ENCODE measurements around the gene RNASE9. TPM values are rescaled to one million over a fixed set of nuclear protein-coding genes. Genes with fewer than 3 reads are reported as not detected.
"Not testable (repeated sequence)": the region's sequence is repeated elsewhere in the genome, so short reads cannot be mapped to it uniquely, and the experiment has no call there.

The RNASE9 gene
- total and polyA plus RNA-seq, 2 donors (not counting 1 experiment from before 2014, with no cell fraction given): not detected

DNA sequence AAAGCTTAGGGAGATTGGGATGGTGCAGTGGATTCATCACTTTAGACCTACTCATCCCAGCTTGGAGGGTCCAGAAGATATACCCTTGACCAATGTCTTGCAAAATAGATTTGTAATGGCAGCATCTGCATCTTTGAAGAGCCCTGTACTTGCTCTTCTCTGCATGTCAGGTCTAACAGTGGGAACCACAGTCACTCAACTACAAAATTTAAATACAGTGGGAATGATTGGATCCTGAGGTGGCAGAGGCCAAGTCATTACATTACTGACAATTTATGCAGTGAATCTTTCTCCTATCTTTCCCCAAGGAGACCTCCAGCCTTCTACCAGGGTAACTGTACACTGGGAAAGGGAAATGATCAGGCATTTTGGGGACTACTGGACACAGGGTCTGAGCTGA, 8.2 kb upstream of the RNASE9 start:
- no peak overlapping the region for H2AFZ ChIP-seq (ENCODE audit: low read length)
- no peaks in the 10 kb centered on the region for H3K9me3 ChIP-seq (ENCODE audit: control insufficient read depth, insufficient read depth, low read depth, low read length)
- H3K27ac ChIP-seq (ENCODE audit: insufficient read depth, low read length): no peak overlapping the region
- H3K4me3 ChIP-seq (replicated peaks in 1 of 4; ENCODE audit: control extremely low read depth in 1 of 4, insufficient read depth in 1 of 4, low read depth in 3 of 4, low read length in 4 of 4): no peak overlapping the region
- TF ChIP-seq, protein P1, sequence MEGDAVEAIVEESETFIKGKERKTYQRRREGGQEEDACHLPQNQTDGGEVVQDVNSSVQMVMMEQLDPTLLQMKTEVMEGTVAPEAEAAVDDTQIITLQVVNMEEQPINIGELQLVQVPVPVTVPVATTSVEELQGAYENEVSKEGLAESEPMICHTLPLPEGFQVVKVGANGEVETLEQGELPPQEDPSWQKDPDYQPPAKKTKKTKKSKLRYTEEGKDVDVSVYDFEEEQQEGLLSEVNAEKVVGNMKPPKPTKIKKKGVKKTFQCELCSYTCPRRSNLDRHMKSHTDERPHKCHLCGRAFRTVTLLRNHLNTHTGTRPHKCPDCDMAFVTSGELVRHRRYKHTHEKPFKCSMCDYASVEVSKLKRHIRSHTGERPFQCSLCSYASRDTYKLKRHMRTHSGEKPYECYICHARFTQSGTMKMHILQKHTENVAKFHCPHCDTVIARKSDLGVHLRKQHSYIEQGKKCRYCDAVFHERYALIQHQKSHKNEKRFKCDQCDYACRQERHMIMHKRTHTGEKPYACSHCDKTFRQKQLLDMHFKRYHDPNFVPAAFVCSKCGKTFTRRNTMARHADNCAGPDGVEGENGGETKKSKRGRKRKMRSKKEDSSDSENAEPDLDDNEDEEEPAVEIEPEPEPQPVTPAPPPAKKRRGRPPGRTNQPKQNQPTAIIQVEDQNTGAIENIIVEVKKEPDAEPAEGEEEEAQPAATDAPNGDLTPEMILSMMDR (conservative IDR thresholded peaks at IDR 0.05 in 1 of 2, IDR thresholded peaks at IDR 0.05 in 1 of 2; ENCODE audit: low read depth in 1 of 2, low read length in 2 of 2): no peak
- no peak for TF ChIP-seq EZH2 (IDR thresholded peaks at IDR 0.05; ENCODE audit: low read length, missing control alignments)
- H3K27me3 ChIP-seq (ENCODE audit: control insufficient read depth, insufficient read depth, low read length): peaks cover 3% of the 10 kb centered on the region
- H3K4me2 ChIP-seq (ENCODE audit: extremely low read depth, insufficient read depth, low read length): no peak overlapping the region
- no peak for DNase-seq (ENCODE audit: low read depth in 2 of 2)
- H3K79me2 ChIP-seq (ENCODE audit: control insufficient read depth, insufficient read depth, low read length): no peaks in the 10 kb centered on the region
- no peaks in the 10 kb centered on the region for H4K20me1 ChIP-seq (ENCODE audit: control insufficient read depth, extremely low read depth, insufficient read depth, low read length)
- H3K36me3 ChIP-seq (ENCODE audit: control insufficient read depth, insufficient read depth, low read length): no peaks in the 10 kb centered on the region
- H3K9ac ChIP-seq (ENCODE audit: insufficient read depth, low read length): no peak overlapping the region
- H3K4me1 ChIP-seq (ENCODE audit: control insufficient read depth, extremely low read depth, insufficient read depth, low read length): no peaks in the 10 kb centered on the region

DNA sequence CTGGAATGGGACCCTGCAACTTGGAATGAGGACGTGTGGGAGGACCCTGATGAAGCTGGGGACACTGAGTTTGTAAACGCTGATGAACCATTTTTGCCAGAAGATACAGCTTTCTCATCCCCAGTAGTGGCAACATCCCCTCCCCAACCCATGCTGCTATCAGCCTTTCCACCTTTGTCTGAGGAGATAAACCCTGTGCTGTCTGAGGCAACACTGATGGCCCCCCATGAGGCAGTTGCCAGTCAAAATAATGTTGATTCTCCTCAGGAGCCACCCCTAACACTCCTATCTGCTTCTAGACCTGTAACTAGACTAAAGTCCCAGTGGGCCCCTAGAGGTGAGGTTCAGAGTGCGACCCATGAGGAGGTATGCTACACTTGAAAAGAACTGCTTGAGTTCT, 7.5 kb upstream of the RNASE9 start:
- no peak overlapping the region for H3K9ac ChIP-seq (ENCODE audit: insufficient read depth, low read length)

DNA sequence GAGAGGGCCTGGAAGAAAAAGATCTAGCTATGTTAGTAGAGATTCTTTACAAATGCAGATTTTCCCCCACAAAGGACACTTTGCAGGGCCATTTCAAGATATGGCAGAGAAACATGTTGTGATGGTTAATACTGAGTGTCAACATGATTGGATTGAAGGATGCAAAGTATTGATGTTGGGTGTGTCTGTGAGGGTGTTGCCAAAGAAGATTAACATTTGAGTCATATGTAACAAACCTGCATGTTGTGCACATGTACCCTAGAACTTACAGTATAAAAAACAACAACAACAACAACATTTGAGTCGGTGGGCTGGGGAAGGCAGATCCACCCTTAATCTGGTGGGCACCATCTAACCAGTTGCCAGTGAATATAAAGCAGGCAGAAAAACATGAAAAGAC, 6.4 kb upstream of the RNASE9 start:
- not testable (repeated sequence) for H3K9me3 ChIP-seq (ENCODE audit: control insufficient read depth, insufficient read depth, low read depth, low read length); H3K79me2 ChIP-seq (ENCODE audit: control insufficient read depth, insufficient read depth, low read length); H3K4me2 ChIP-seq (ENCODE audit: extremely low read depth, insufficient read depth, low read length); H3K9ac ChIP-seq (ENCODE audit: insufficient read depth, low read length); H3K27ac ChIP-seq (ENCODE audit: insufficient read depth, low read length); DNase-seq (ENCODE audit: low read depth in 2 of 2); H3K4me1 ChIP-seq (ENCODE audit: control insufficient read depth, extremely low read depth, insufficient read depth, low read length); H2AFZ ChIP-seq (ENCODE audit: low read length); H3K4me3 ChIP-seq (replicated peaks in 1 of 4; ENCODE audit: control extremely low read depth in 1 of 4, insufficient read depth in 1 of 4, low read depth in 3 of 4, low read length in 4 of 4); H3K27me3 ChIP-seq (ENCODE audit: control insufficient read depth, insufficient read depth, low read length); H3K36me3 ChIP-seq (ENCODE audit: control insufficient read depth, insufficient read depth, low read length); H4K20me1 ChIP-seq (ENCODE audit: control insufficient read depth, extremely low read depth, insufficient read depth, low read length)

More for the DNA sequence above, 7.5 kb upstream of the RNASE9 start:
- H3K79me2 ChIP-seq (ENCODE audit: control insufficient read depth, insufficient read depth, low read length): no peaks in the 10 kb centered on the region
- no peak overlapping the region for H3K27ac ChIP-seq (ENCODE audit: insufficient read depth, low read length)
- no peaks in the 10 kb centered on the region for H3K9me3 ChIP-seq (ENCODE audit: control insufficient read depth, insufficient read depth, low read depth, low read length)
- H3K4me3 ChIP-seq (replicated peaks in 1 of 4; ENCODE audit: control extremely low read depth in 1 of 4, insufficient read depth in 1 of 4, low read depth in 3 of 4, low read length in 4 of 4): no peak overlapping the region
- peaks cover 3% of the 10 kb centered on the region for H3K27me3 ChIP-seq (ENCODE audit: control insufficient read depth, insufficient read depth, low read length)
- DNase-seq (ENCODE audit: low read depth in 2 of 2): no peak
- no peaks in the 10 kb centered on the region for H3K4me1 ChIP-seq (ENCODE audit: control insufficient read depth, extremely low read depth, insufficient read depth, low read length)
- H2AFZ ChIP-seq (ENCODE audit: low read length): no peak overlapping the region
- no peaks in the 10 kb centered on the region for H4K20me1 ChIP-seq (ENCODE audit: control insufficient read depth, extremely low read depth, insufficient read depth, low read length)
- no peak for TF ChIP-seq EZH2 (IDR thresholded peaks at IDR 0.05; ENCODE audit: low read length, missing control alignments)
- TF ChIP-seq, protein P1 (conservative IDR thresholded peaks at IDR 0.05 in 1 of 2, IDR thresholded peaks at IDR 0.05 in 1 of 2; ENCODE audit: low read depth in 1 of 2, low read length in 2 of 2): no peak
- no peaks in the 10 kb centered on the region for H3K36me3 ChIP-seq (ENCODE audit: control insufficient read depth, insufficient read depth, low read length)
- H3K4me2 ChIP-seq (ENCODE audit: extremely low read depth, insufficient read depth, low read length): no peak overlapping the region

Data from fibroblast of lung (primary cell).